Endodermal cell (in vitro differentiated cells): ENCODE measurements around the gene GP2. TPM values are rescaled to one million over a fixed set of nuclear protein-coding genes. Genes with fewer than 3 reads are reported as not detected.

ENCODE experiments used
- DNase-seq: peaks from one replicate; pipeline ENCODE4 v3.0.0-alpha.2; 2017
- H3K27ac ChIP-seq: 2 replicates; pipeline ENCODE4 v1.5.1; 2013; ENCODE audit warnings: mild to moderate bottlenecking, low read depth, low read length, moderate library complexity
- H3K27me3 ChIP-seq: 2 replicates; pipeline ENCODE4 v1.6.1; 2013; ENCODE audit warnings: mild to moderate bottlenecking, low read length, moderate library complexity; ENCODE audit not compliant: insufficient read depth, control insufficient read depth, poor library complexity, severe bottlenecking
- H3K36me3 ChIP-seq: 2 replicates; pipeline ENCODE4 v1.7.0; 2013; ENCODE audit warnings: mild to moderate bottlenecking, low read length, moderate library complexity; ENCODE audit not compliant: control insufficient read depth, insufficient read depth
- H3K4me1 ChIP-seq: one replicate; pipeline ENCODE4 v1.7.0; 2013; ENCODE audit warnings: low read length; ENCODE audit not compliant: control insufficient read depth, insufficient read depth
- H3K4me3 ChIP-seq: 2 replicates; pipeline ENCODE4 v1.5.1; 2013; ENCODE audit warnings: mild to moderate bottlenecking, low read length, moderate library complexity
- H3K9ac ChIP-seq: 2 replicates; pipeline ENCODE4 v1.6.1; 2013; ENCODE audit warnings: mild to moderate bottlenecking, low read length, moderate library complexity; ENCODE audit not compliant: poor library complexity, severe bottlenecking; ENCODE audit errors: extremely low read depth
- H3K9me3 ChIP-seq: 2 replicates; pipeline ENCODE4 v1.6.1; 2013; ENCODE audit warnings: mild to moderate bottlenecking, low read length, moderate library complexity; ENCODE audit not compliant: control insufficient read depth
- H3K27ac Mint-ChIP-seq: 2 replicates; pipeline ENCODE4 v1.8.0; 2020; ENCODE audit warnings: mixed read lengths
- H3K27me3 Mint-ChIP-seq: 2 replicates; pipeline ENCODE4 v1.8.0; 2021; ENCODE audit warnings: mild to moderate bottlenecking, mixed read lengths; ENCODE audit not compliant: insufficient read depth
- H3K36me3 Mint-ChIP-seq: 2 replicates; pipeline ENCODE4 v1.8.0; 2020; ENCODE audit warnings: low read depth, mixed read lengths
- H3K4me1 Mint-ChIP-seq: 2 replicates; pipeline ENCODE4 v1.8.0; 2020; ENCODE audit warnings: mixed read lengths
- H3K4me3 Mint-ChIP-seq: 2 replicates; pipeline ENCODE4 v1.8.0; 2020; ENCODE audit warnings: mild to moderate bottlenecking, moderate library complexity, mixed read lengths
- H3K9me3 Mint-ChIP-seq: 2 replicates; pipeline ENCODE4 v1.8.0; 2020; ENCODE audit warnings: mild to moderate bottlenecking, mixed read lengths
- CTCF ChIP-seq: fragments of 200-600 bp; sonication (generic); conservative IDR thresholded peaks from 2 replicates; pipeline ENCODE4 v1.5.0; 2021; ENCODE audit warnings: antibody characterized with exemption, mild to moderate bottlenecking
- WGBS, 2 experiments: methylation state at CpG; one replicate each; pipeline versions ENCODE4 v1.1.5 to v1.1.7; 2013; ENCODE audit warnings: missing lambda C conversion rate in 2 of 2, mixed read lengths in 1 of 2; ENCODE audit not compliant: insufficient coverage in 1 of 2, insufficient read length in 1 of 2; 5-methylcytosine and 5-hydroxymethylcytosine counted together
- total RNA-seq, 2 donors: library from RNA; stranded (reverse); fragmentation: NEBNext Ultra II Directional in 1 of 2; extraction: Animal tissue kit (Norgen Biotek cat#: 25700) in 1 of 2; gene quantifications; 2 replicates in 1 of 2; 3 replicates in 1 of 2; pipeline ENCODE4 v1.2.1, GENCODE V29; 2021

Gene GP2
- total RNA-seq, 2 donors from 2014 or later: not detected

- TF ChIP-seq CTCF: no peak
Measured at GRCh38 chr16:20265019-20265418, 62.3 kb downstream of the GP2 start.

GRCh38 chr16:20263138-20263855 is 64.0 kb downstream of the GP2 start:
- H3K27ac Mint-ChIP-seq: no peak overlapping the region
- H3K9me3 ChIP-seq: peaks cover 10% of the 10 kb centered on the region
- peaks cover 2% of the 10 kb centered on the region for H3K36me3 Mint-ChIP-seq
- H3K27me3 ChIP-seq: no peaks in the 10 kb centered on the region
- H3K9ac ChIP-seq: no peak overlapping the region
- H3K4me3 ChIP-seq: no peak overlapping the region
- DNase-seq: no peak
- no peaks in the 10 kb centered on the region for H3K4me1 ChIP-seq
- H3K36me3 ChIP-seq: no peaks in the 10 kb centered on the region
- peaks cover 6% of the 10 kb centered on the region for H3K9me3 Mint-ChIP-seq
- TF ChIP-seq CTCF: no peak
- no peak overlapping the region for H3K4me3 Mint-ChIP-seq
- H3K27me3 Mint-ChIP-seq: no peaks in the 10 kb centered on the region
- no peak overlapping the region for H3K27ac ChIP-seq
- WGBS, 2 experiments: 58% methylated on average over 11 of the region's 12 CpGs; no CpG with 5 or more reads in 1 of the 2 experiments
- peaks cover 3% of the 10 kb centered on the region for H3K4me1 Mint-ChIP-seq

More at GRCh38 chr16:20265019-20265418, 62.3 kb downstream of the GP2 start:
- Histone ChIP-seq H3K9ac (no peak overlapping the region), H3K27ac (no peak overlapping the region), H3K4me1 (no peaks in the 10 kb centered on the region), H3K9me3 (no peaks in the 10 kb centered on the region), H3K4me3 (no peak overlapping the region), H3K36me3 (no peaks in the 10 kb centered on the region), H3K27me3 (no peaks in the 10 kb centered on the region)
- H3K27ac Mint-ChIP-seq: no peak overlapping the region
- no peak for DNase-seq
- H3K27me3 Mint-ChIP-seq: no peaks in the 10 kb centered on the region
- 98% methylated on average over 4 of the region's 4 CpGs; no CpG with 5 or more reads in 1 of the 2 experiments for WGBS, 2 experiments
- peaks cover 3% of the 10 kb centered on the region for H3K4me1 Mint-ChIP-seq
- no peaks in the 10 kb centered on the region for H3K36me3 Mint-ChIP-seq
- no peak overlapping the region for H3K4me3 Mint-ChIP-seq
- H3K9me3 Mint-ChIP-seq: no peaks in the 10 kb centered on the region

- Mint-ChIP-seq H3K4me1 (peaks cover 3% of the 10 kb centered on the region), H3K27ac (no peak overlapping the region), H3K36me3 (peaks cover 2% of the 10 kb centered on the region), H3K9me3 (peaks cover 6% of the 10 kb centered on the region), H3K4me3 (no peak overlapping the region), H3K27me3 (no peaks in the 10 kb centered on the region)
- Histone ChIP-seq H3K4me1 (no peaks in the 10 kb centered on the region), H3K9me3 (peaks cover 10% of the 10 kb centered on the region), H3K27me3 (no peaks in the 10 kb centered on the region), H3K9ac (no peak overlapping the region), H3K4me3 (no peak overlapping the region), H3K36me3 (no peaks in the 10 kb centered on the region), H3K27ac (no peak overlapping the region)
- no peak for TF ChIP-seq CTCF
- no peak for DNase-seq
- WGBS, 2 experiments: 94 to 97% methylated on average over 9 of the region's 9 CpGs
Measured at GRCh38 chr16:20262248-20262647, 65.1 kb downstream of the GP2 start.
